IMR-90 (cell line): ENCODE measurements around the gene CCL4. TPM values are rescaled to one million over a fixed set of nuclear protein-coding genes. Genes with fewer than 3 reads are reported as not detected.

ENCODE experiments used
- ATAC-seq: fragments of 200-7000 bp; cut with Tn5 transposase; 2 replicates; pipeline ENCODE4 v1.9.1; 2020; ENCODE audit warnings: low read depth, mild to moderate bottlenecking, moderate library complexity
- BruUV-seq: library from RNA; stranded (reverse); fragments of 400-500 nt; replicated peaks from 2 replicates; lab custom pipeline; 2021; lab: Mats Ljungman, UMichigan
- CTCF ChIA-PET: fragments of 300-600 bp; formaldehyde crosslinking; extraction: SDS; loops from one replicate; lab custom pipeline; 2021; ENCODE audit warnings: antibody characterized with exemption; lab: Yijun Ruan, JAX
- POLR2A ChIA-PET: fragments of 300-600 bp; sonication (Branson Sonifier 250); formaldehyde crosslinking; loops from one replicate; lab custom pipeline; 2022; ENCODE audit warnings: antibody characterized with exemption; ENCODE audit not compliant: unreplicated experiment; lab: Charles Lee
- DNase-seq: peaks from one replicate; pipeline ENCODE4 v3.0.0; 2013
- H2AFZ ChIP-seq: replicated peaks from 2 replicates; pipeline ENCODE3; 2013; ENCODE audit warnings: low read length, mild to moderate bottlenecking; ENCODE audit not compliant: poor library complexity
- H2AK5ac ChIP-seq: 2 replicates; pipeline ENCODE4 v1.6.1; 2013; ENCODE audit warnings: low read depth, low read length, inconsistent platforms
- H2AK9ac ChIP-seq: replicated peaks from 2 replicates; pipeline ENCODE3; 2013; ENCODE audit warnings: mild to moderate bottlenecking, low read depth, low read length, moderate library complexity; ENCODE audit not compliant: poor library complexity
- H2BK120ac ChIP-seq: 2 replicates; pipeline ENCODE4 v1.6.1; 2013; ENCODE audit warnings: low read depth, low read length, inconsistent platforms
- H2BK15ac ChIP-seq: 3 replicates; pipeline ENCODE4 v1.6.1; 2013; ENCODE audit warnings: low read depth, low read length, inconsistent platforms
- H2BK20ac ChIP-seq: 2 replicates; pipeline ENCODE4 v1.6.1; 2013; ENCODE audit warnings: low read depth, mild to moderate bottlenecking, inconsistent platforms, low read length, moderate library complexity
- H2BK5ac ChIP-seq: 2 replicates; pipeline ENCODE4 v1.6.1; 2013; ENCODE audit warnings: mild to moderate bottlenecking, low read depth, low read length, inconsistent platforms; ENCODE audit not compliant: poor library complexity, severe bottlenecking
- H3K14ac ChIP-seq: replicated peaks from 2 replicates; pipeline ENCODE4 v1.6.1; 2013; ENCODE audit warnings: low read depth, low read length, inconsistent platforms
- H3K18ac ChIP-seq: 2 replicates; pipeline ENCODE4 v1.6.1; 2013; ENCODE audit warnings: low read depth, low read length, control low read depth
- H3K23ac ChIP-seq: 2 replicates; pipeline ENCODE4 v1.6.1; 2013; ENCODE audit warnings: low read depth, low read length, inconsistent platforms
- H3K27ac ChIP-seq: 2 replicates; pipeline ENCODE4 v1.5.1; 2013; ENCODE audit warnings: mild to moderate bottlenecking, control low read depth, low read length; ENCODE audit not compliant: insufficient read depth
- H3K27me3 ChIP-seq: 2 replicates; pipeline ENCODE4 v1.6.1; 2013; ENCODE audit warnings: low read length; ENCODE audit not compliant: control insufficient read depth, insufficient read depth
- H3K36me3 ChIP-seq: 2 replicates; pipeline ENCODE4 v1.6.1; 2013; ENCODE audit warnings: low read length, mixed read lengths; ENCODE audit not compliant: control insufficient read depth, insufficient read depth
- H3K4ac ChIP-seq: 2 replicates; pipeline ENCODE4 v1.6.1; 2013; ENCODE audit warnings: low read depth, low read length, inconsistent platforms
- H3K4me1 ChIP-seq: 2 replicates; pipeline ENCODE4 v1.6.1; 2013; ENCODE audit warnings: low read length, mixed read lengths; ENCODE audit not compliant: control insufficient read depth, insufficient read depth
- H3K4me2 ChIP-seq: 2 replicates; pipeline ENCODE4 v1.6.1; 2013; ENCODE audit warnings: low read depth, mild to moderate bottlenecking, control low read depth, low read length, moderate library complexity
- H3K4me3 ChIP-seq: 2 replicates; pipeline ENCODE4 v1.5.1; 2013; ENCODE audit warnings: low read depth, mild to moderate bottlenecking, control low read depth, low read length, moderate library complexity; ENCODE audit not compliant: insufficient read depth
- H3K56ac ChIP-seq: 2 replicates; pipeline ENCODE4 v1.6.1; 2013; ENCODE audit warnings: low read length, inconsistent platforms; ENCODE audit not compliant: insufficient read depth; ENCODE audit errors: extremely low read depth
- H3K79me1 ChIP-seq, 2 experiments: 2 replicates each; pipeline ENCODE4 v1.6.1; 2013; ENCODE audit warnings: low read length in 2 of 2, inconsistent platforms in 1 of 2, low read depth in 1 of 2
- H3K9ac ChIP-seq: 2 replicates; pipeline ENCODE4 v1.6.1; 2013; ENCODE audit warnings: low read depth, low read length, control low read depth
- H3K9me1 ChIP-seq: 2 replicates; pipeline ENCODE4 v1.6.1; 2013; ENCODE audit warnings: low read length, inconsistent platforms; ENCODE audit not compliant: insufficient read depth
- H3K9me3 ChIP-seq: 2 replicates; pipeline ENCODE4 v1.6.1; 2013; ENCODE audit warnings: low read length; ENCODE audit not compliant: control insufficient read depth, insufficient read depth
- H4K20me1 ChIP-seq: 2 replicates; pipeline ENCODE4 v1.6.1; 2013; ENCODE audit warnings: low read length, inconsistent platforms; ENCODE audit not compliant: insufficient read depth
- H4K5ac ChIP-seq: 2 replicates; pipeline ENCODE4 v1.6.1; 2013; ENCODE audit warnings: mild to moderate bottlenecking, low read depth, low read length, control low read depth
- H4K8ac ChIP-seq, 2 experiments: 2 replicates each; pipeline ENCODE4 v1.6.1; 2013; ENCODE audit warnings: low read depth in 2 of 2, low read length in 2 of 2, control low read depth in 1 of 2, inconsistent platforms in 1 of 2
- H4K91ac ChIP-seq: 2 replicates; pipeline ENCODE4 v1.6.1; 2013; ENCODE audit warnings: low read depth, low read length, inconsistent platforms; ENCODE audit not compliant: insufficient read depth
- BHLHE40 ChIP-seq: fragments of 150-350 bp; IDR thresholded peaks from 2 replicates; pipeline ENCODE4 v1.6.1; 2016; ENCODE audit warnings: mild to moderate bottlenecking, low read depth, low read length
- CEBPB ChIP-seq: IDR thresholded peaks from 2 replicates; pipeline ENCODE4 v1.6.1; 2012; ENCODE audit warnings: low read depth, low read length, improper control_type of control experiment
- CHD1 ChIP-seq: IDR thresholded peaks from 2 replicates; pipeline ENCODE4 v1.6.1; 2012; ENCODE audit warnings: low read depth, low read length, improper control_type of control experiment
- CTCF ChIP-seq: conservative IDR thresholded peaks from 2 replicates; pipeline ENCODE4 v1.5.1; 2012; ENCODE audit warnings: mild to moderate bottlenecking, low read depth, low read length, improper control_type of control experiment
- ELK1 ChIP-seq: fragments of 150-350 bp; IDR thresholded peaks from 2 replicates; pipeline ENCODE4 v1.6.1; 2016; ENCODE audit warnings: low read depth, mild to moderate bottlenecking, low read length, moderate library complexity, borderline replicate concordance
- FOS ChIP-seq: fragments of 150-350 bp; IDR thresholded peaks from 2 replicates; pipeline ENCODE4 v1.6.1; 2016; ENCODE audit warnings: low read depth, low read length
- MAFK ChIP-seq: IDR thresholded peaks from 2 replicates; pipeline ENCODE4 v1.6.1; 2012; ENCODE audit warnings: low read depth, low read length, improper control_type of control experiment
- MAZ ChIP-seq: IDR thresholded peaks from 2 replicates; pipeline ENCODE4 v1.6.1; 2012; ENCODE audit warnings: low read depth, mild to moderate bottlenecking, low read length, improper control_type of control experiment, moderate library complexity, borderline replicate concordance
- MXI1 ChIP-seq: IDR thresholded peaks from 2 replicates; pipeline ENCODE4 v1.6.1; 2012; ENCODE audit warnings: low read depth, mild to moderate bottlenecking, low read length, moderate library complexity, borderline replicate concordance
- NFE2L2 ChIP-seq: fragments of 150-350 bp; IDR thresholded peaks from 2 replicates; pipeline ENCODE4 v1.6.1; 2016; ENCODE audit warnings: low read depth, mild to moderate bottlenecking, low read length
- POLR2A ChIP-seq: IDR thresholded peaks from 2 replicates; pipeline ENCODE4 v1.6.1; 2012; ENCODE audit warnings: mild to moderate bottlenecking, low read depth, low read length
- RAD21 ChIP-seq: IDR thresholded peaks from 2 replicates; pipeline ENCODE4 v1.6.1; 2012; ENCODE audit warnings: low read length, improper control_type of control experiment
- RCOR1 ChIP-seq: IDR thresholded peaks from 2 replicates; pipeline ENCODE4 v1.6.1; 2012; ENCODE audit warnings: mild to moderate bottlenecking, low read length, improper control_type of control experiment; ENCODE audit not compliant: insufficient replicate concordance
- RFX5 ChIP-seq: IDR thresholded peaks from 2 replicates; pipeline ENCODE4 v1.8.0; 2012; ENCODE audit warnings: low read depth, mild to moderate bottlenecking, low read length, moderate library complexity
- USF2 ChIP-seq: fragments of 150-350 bp; IDR thresholded peaks from 2 replicates; pipeline ENCODE4 v1.6.1; 2017; ENCODE audit warnings: mild to moderate bottlenecking, antibody characterized with exemption, low read length, low read depth
- WGBS, 2 experiments: methylation state at CpG; one replicate each; pipeline versions ENCODE4 v1.1.5 to v1.1.7; 2013; ENCODE audit warnings: missing lambda C conversion rate in 2 of 2; ENCODE audit not compliant: insufficient read length in 1 of 2; ENCODE audit errors: extremely low coverage in 2 of 2; 5-methylcytosine and 5-hydroxymethylcytosine counted together
- dilution Hi-C: fragments of 300-500 bp; cut with HindIII; formaldehyde crosslinking; loops from one replicate; pipeline ENCODE4 v1.14.3; 2018; ENCODE audit warnings: low sequenced_read_pairs; ENCODE audit not compliant: unreplicated experiment
- in situ Hi-C: fragments of 300-500 bp; cut with MboI; formaldehyde crosslinking; loops from 3 replicates; pipeline ENCODE4 v1.14.3; 2019; ENCODE audit warnings: low sequenced_read_pairs, inconsistent platforms, mixed read lengths
- intact Hi-C: fragments of 100-400 bp; cut with micrococcal nuclease; formaldehyde crosslinking; loops from 2 replicates; pipeline ENCODE4 v1.10.0; 2022
- polyA plus RNA-seq, 3 experiments: library from polyadenylated mRNA; depleted of rRNA; stranded (reverse); fragments of >200 nt; gene quantifications; 2 replicates each; pipeline ENCODE4 v1.2.3, GENCODE V29; 2012; ENCODE audit warnings: low replicate concordance in 1 of 3
- total RNA-seq: library from RNA; depleted of rRNA; stranded (reverse); fragments of >200 nt; gene quantifications from 2 replicates; pipeline ENCODE4 v1.2.3, GENCODE V29; 2012

CCL4 gene
- total and polyA plus RNA-seq, 2 of the 4 experiments (the other 2 are of a cell fraction) = not detected

- DNase-seq (no peak), ATAC-seq (no peak)
- H4K91ac ChIP-seq = no peak overlapping the region
- H4K5ac ChIP-seq = no peak overlapping the region
- no peak overlapping the region for H3K18ac ChIP-seq
- H4K8ac ChIP-seq = no peak overlapping the region
- H3K14ac ChIP-seq = no peak overlapping the region
- WGBS, 2 experiments = no CpG with 5 or more reads among the region's 7 CpGs
- ChIA-PET POLR2A (no interaction called here), CTCF (interaction anchor here (0.7 kb wide), 1 partner anchor 53 kb away, joined by 5 read pairs; no protein-coding TSS in a partner anchor)
- BruUV-seq = no TSS peak
- no peak overlapping the region for H2AK5ac ChIP-seq
- no peak overlapping the region for H2BK5ac ChIP-seq
- H3K56ac ChIP-seq = no peak overlapping the region
- no peaks in the 10 kb centered on the region for H3K36me3 ChIP-seq
- in situ Hi-C loops = no loop called here
- no peak overlapping the region for H2AFZ ChIP-seq
- no peaks in the 10 kb centered on the region for H3K9me3 ChIP-seq
- no peak overlapping the region for H3K4me2 ChIP-seq
- no peak overlapping the region for H2BK120ac ChIP-seq
- no peaks in the 10 kb centered on the region for H3K79me1 ChIP-seq
- no peak overlapping the region for H3K4me3 ChIP-seq
- no peak overlapping the region for H2BK15ac ChIP-seq
- no peak overlapping the region for H3K23ac ChIP-seq
- intact Hi-C loops = no loop called here
- H2BK20ac ChIP-seq = no peak overlapping the region
- H3K4ac ChIP-seq = no peak overlapping the region
- H4K20me1 ChIP-seq = no peaks in the 10 kb centered on the region
- H2AK9ac ChIP-seq = no peak overlapping the region
- H3K9ac ChIP-seq = no peak overlapping the region
- no peaks in the 10 kb centered on the region for H3K27me3 ChIP-seq
- H3K27ac ChIP-seq = no peak overlapping the region
- TF ChIP-seq ELK1 (no peak), POLR2A (no peak), MAZ (no peak), FOS (no peak), MXI1 (no peak), RAD21 (no peak), BHLHE40 (no peak), CTCF (no peak), CHD1 (no peak), NFE2L2 (no peak), RFX5 (no peak), RCOR1 (no peak), USF2 (no peak), MAFK (no peak), CEBPB (no peak)
- H3K9me1 ChIP-seq = no peaks in the 10 kb centered on the region
- no peaks in the 10 kb centered on the region for H3K4me1 ChIP-seq
- dilution Hi-C loops = no loop called here
Measured at GRCh38 chr17:36059406-36059805, 44.2 kb upstream of the CCL4 start.
